Hematopoietic multipotent progenitor cell treated with erythropoietin and hydrocortisone succinate and interleukin-3 and kit ligand, for 4 days (in vitro differentiated cells): ENCODE data around the gene NCEH1.

Source experiments
- DNase-seq: peaks from one replicate; pipeline ENCODE4 v3.0.0-alpha.2; 2015

NCEH1 gene

GRCh38 chr3:172643506-172644179, 67.2 kb downstream of the NCEH1 start:
- DNase-seq: peak; percentile 51

GRCh38 chr3:172641291-172641690, 69.6 kb downstream of the NCEH1 start:
- no peak for DNase-seq

GRCh38 chr3:172640751-172641150, 70.1 kb downstream of the NCEH1 start:
- no peak for DNase-seq

- DNase-seq: no peak
Measured at GRCh38 chr3:172635588-172635987, 75.3 kb downstream of the NCEH1 start.

GRCh38 chr3:172634948-172635347, 75.9 kb downstream of the NCEH1 start:
- DNase-seq: no peak

- DNase-seq: no peak
Measured at GRCh38 chr3:172630316-172630715, 80.6 kb downstream of the NCEH1 start.

- DNase-seq: no peak
Measured at GRCh38 chr3:172629470-172629869, 81.4 kb downstream of the NCEH1 start.

GRCh38 chr3:172627057-172627809, 83.6 kb downstream of the NCEH1 start:
- peak; percentile 63 for DNase-seq

- DNase-seq: no peak
Measured at GRCh38 chr3:172626021-172626640, 84.7 kb downstream of the NCEH1 start.

- no peak for DNase-seq
Measured at GRCh38 chr3:172625404-172625803, 85.5 kb downstream of the NCEH1 start.

GRCh38 chr3:172624999-172625398, 85.9 kb downstream of the NCEH1 start:
- DNase-seq: no peak

- peak; percentile 75 for DNase-seq
Measured at GRCh38 chr3:172622916-172623700, 87.8 kb downstream of the NCEH1 start.

GRCh38 chr3:172622156-172622555, 88.7 kb downstream of the NCEH1 start:
- no peak for DNase-seq

- DNase-seq: no peak
Measured at GRCh38 chr3:172617976-172618375, 92.9 kb downstream of the NCEH1 start.

- DNase-seq: no peak
Measured at GRCh38 chr3:172617013-172617706, 93.7 kb downstream of the NCEH1 start.

- no peak for DNase-seq
Measured at GRCh38 chr3:172616031-172616461, 94.8 kb downstream of the NCEH1 start.

- no peak for DNase-seq
Measured at GRCh38 chr3:172615296-172615695, 95.6 kb downstream of the NCEH1 start.

- DNase-seq: no peak
Measured at GRCh38 chr3:172614340-172615274, 96.3 kb downstream of the NCEH1 start.

- DNase-seq: no peak
Measured at GRCh38 chr3:172613845-172614244, 97.0 kb downstream of the NCEH1 start.

GRCh38 chr3:172612871-172613678, 97.8 kb downstream of the NCEH1 start:
- DNase-seq: no peak
